H1 (cell line): Measurements from ENCODE around the gene LAMA3. TPM values are rescaled to one million over a fixed set of nuclear protein-coding genes. Genes with fewer than 3 reads are reported as not detected.

Source experiments
- CTCF ChIA-PET: fragments of 300-600 bp; sonication (Branson Sonifier 250); formaldehyde crosslinking; loops from one replicate; lab custom pipeline; 2021; ENCODE audit not compliant: partially characterized antibody; lab: Charles Lee
- POLR2A ChIA-PET: fragments of 300-600 bp; sonication (Branson Sonifier 250); formaldehyde crosslinking; loops from one replicate; lab custom pipeline; 2021; ENCODE audit warnings: inconsistent platforms; ENCODE audit not compliant: partially characterized antibody; lab: Charles Lee
- DNase-seq, 2 experiments: peaks; one replicate each; pipeline versions ENCODE4 v3.0.0 to v3.0.0-alpha.2; 2010 to 2022; ENCODE audit warnings: low spot score in 2 of 2, low read depth in 1 of 2, mixed read lengths in 1 of 2
- FAIRE-seq: peaks from 2 replicates; lab custom pipeline; 2011; peaks lifted over from hg19 to GRCh38; lab: Jason Lieb, UNC
- H2AFZ ChIP-seq: 2 replicates; pipeline ENCODE4 v1.8.1; 2012; ENCODE audit warnings: low read length, inconsistent platforms
- H2AK5ac ChIP-seq: 2 replicates; pipeline ENCODE4 v1.6.1; 2013; ENCODE audit warnings: low read depth, low read length
- H2BK120ac ChIP-seq: replicated peaks from 2 replicates; pipeline ENCODE3; 2013; ENCODE audit warnings: low read depth, low read length, inconsistent platforms
- H2BK12ac ChIP-seq: 2 replicates; pipeline ENCODE4 v1.6.1; 2013; ENCODE audit warnings: low read depth, low read length
- H2BK15ac ChIP-seq: 2 replicates; pipeline ENCODE4 v1.6.1; 2013; ENCODE audit warnings: low read length
- H2BK20ac ChIP-seq: 2 replicates; pipeline ENCODE4 v1.6.1; 2013; ENCODE audit warnings: low read length
- H2BK5ac ChIP-seq: 2 replicates; pipeline ENCODE4 v1.6.1; 2013; ENCODE audit warnings: low read depth, low read length
- H3K14ac ChIP-seq: 2 replicates; pipeline ENCODE4 v1.6.1; 2013; ENCODE audit warnings: inconsistent platforms; ENCODE audit not compliant: insufficient read length
- H3K18ac ChIP-seq: 2 replicates; pipeline ENCODE4 v1.6.1; 2013; ENCODE audit warnings: low read length; ENCODE audit errors: extremely low read depth
- H3K23ac ChIP-seq: 2 replicates; pipeline ENCODE4 v1.6.1; 2013; ENCODE audit warnings: inconsistent platforms; ENCODE audit not compliant: insufficient read length
- H3K23me2 ChIP-seq: 2 replicates; pipeline ENCODE4 v1.6.1; 2013; ENCODE audit warnings: low read depth, low read length
- H3K27ac ChIP-seq: 2 replicates; pipeline ENCODE4 v1.6.1; 2011; ENCODE audit warnings: low read depth, low read length, inconsistent platforms
- H3K27me3 ChIP-seq, 4 experiments: replicated peaks in 1 of 4; 1 replicate in 1 of 4; 2 replicates in 3 of 4; pipeline versions ENCODE4 v1.6.1 to v1.8.1; 2011 to 2013; ENCODE audit warnings: low read length in 3 of 4, mild to moderate bottlenecking in 3 of 4, inconsistent platforms in 2 of 4, mixed read lengths in 2 of 4, moderate library complexity in 1 of 4; ENCODE audit not compliant: control insufficient read depth in 3 of 4, insufficient read depth in 3 of 4; ENCODE audit errors: extremely low read depth in 1 of 4
- H3K36me3 ChIP-seq, 4 experiments: 2 replicates each; pipeline versions ENCODE4 v1.6.1 to v1.8.1; 2011 to 2013; ENCODE audit warnings: mild to moderate bottlenecking in 4 of 4, low read length in 3 of 4, moderate library complexity in 2 of 4, control low read depth in 1 of 4, inconsistent platforms in 1 of 4; ENCODE audit not compliant: insufficient read depth in 4 of 4, control insufficient read depth in 2 of 4
- H3K4ac ChIP-seq: replicated peaks from 2 replicates; pipeline ENCODE3; 2013; ENCODE audit warnings: low read length, low read depth, mixed read lengths, inconsistent platforms; ENCODE audit not compliant: insufficient read length
- H3K4me1 ChIP-seq, 4 experiments: replicated peaks in 1 of 4; 1 replicate in 1 of 4; 2 replicates in 3 of 4; pipeline versions ENCODE4 v1.6.1 to v1.8.1; 2011 to 2013; ENCODE audit warnings: low read length in 3 of 4, inconsistent platforms in 2 of 4, mixed read lengths in 1 of 4; ENCODE audit not compliant: insufficient read depth in 4 of 4, control insufficient read depth in 3 of 4
- H3K4me2 ChIP-seq, 2 experiments: 2 replicates each; pipeline versions ENCODE4 v1.6.1 to v1.8.1; 2011 to 2013; ENCODE audit warnings: low read depth in 2 of 2, low read length in 2 of 2, control low read depth in 1 of 2, inconsistent platforms in 1 of 2, mild to moderate bottlenecking in 1 of 2; ENCODE audit not compliant: insufficient read depth in 1 of 2
- H3K4me3 ChIP-seq, 4 experiments: fragments of 200-600, 300-600 bp in 1 of 4; sonication (generic), shearing (Covaris generic), sonication (Bioruptor Twin) in 1 of 4; 2 replicates each; pipeline versions ENCODE4 v1.5.1 to v1.8.1; 2011 to 2016; ENCODE audit warnings: low read length in 4 of 4, low read depth in 3 of 4, control low read depth in 2 of 4, inconsistent platforms in 2 of 4, mild to moderate bottlenecking in 2 of 4, mixed read lengths in 1 of 4, moderate library complexity in 1 of 4; ENCODE audit not compliant: insufficient read depth in 2 of 4; ENCODE audit errors: extremely low read depth in 1 of 4
- H3K56ac ChIP-seq: replicated peaks from 2 replicates; pipeline ENCODE3; 2013; ENCODE audit warnings: low read depth, mild to moderate bottlenecking, mixed read lengths, low read length, inconsistent platforms; ENCODE audit not compliant: insufficient read length
- H3K79me1 ChIP-seq: 2 replicates; pipeline ENCODE4 v1.6.1; 2013; ENCODE audit warnings: low read depth, low read length, control low read depth
- H3K79me2 ChIP-seq, 2 experiments: 2 replicates each; pipeline versions ENCODE4 v1.6.1 to v1.8.1; 2012 to 2013; ENCODE audit warnings: low read length in 2 of 2, mild to moderate bottlenecking in 2 of 2, inconsistent platforms in 1 of 2; ENCODE audit not compliant: insufficient read depth in 2 of 2, control insufficient read depth in 1 of 2
- H3K9ac ChIP-seq, 4 experiments: replicated peaks in 1 of 4; 1 replicate in 1 of 4; 2 replicates in 3 of 4; pipeline versions ENCODE4 v1.6.1 to v1.8.1; 2011 to 2013; ENCODE audit warnings: low read depth in 3 of 4, low read length in 3 of 4, control low read depth in 2 of 4, mild to moderate bottlenecking in 2 of 4, moderate library complexity in 2 of 4, inconsistent platforms in 1 of 4; ENCODE audit errors: extremely low read depth in 1 of 4
- H3K9me3 ChIP-seq, 2 experiments: 2 replicates each; pipeline versions ENCODE4 v1.6.1 to v1.8.1; 2012 to 2013; ENCODE audit warnings: mild to moderate bottlenecking in 2 of 2, moderate library complexity in 2 of 2, control low read depth in 1 of 2, inconsistent platforms in 1 of 2, low read depth in 1 of 2, low read length in 1 of 2, mixed read lengths in 1 of 2; ENCODE audit not compliant: insufficient read depth in 2 of 2
- H4K20me1 ChIP-seq, 2 experiments: replicated peaks in 1 of 2; 2 replicates each; pipeline versions ENCODE3 to v1.8.1; 2011 to 2013; ENCODE audit warnings: inconsistent platforms in 2 of 2, low read length in 2 of 2, mild to moderate bottlenecking in 1 of 2; ENCODE audit not compliant: insufficient read depth in 2 of 2, control insufficient read depth in 1 of 2
- H4K5ac ChIP-seq: 2 replicates; pipeline ENCODE4 v1.6.1; 2013; ENCODE audit warnings: low read length, low read depth, mixed read lengths, inconsistent platforms; ENCODE audit not compliant: insufficient read length
- H4K8ac ChIP-seq: 2 replicates; pipeline ENCODE4 v1.8.0; 2013; ENCODE audit warnings: mild to moderate bottlenecking, moderate library complexity, low read length, inconsistent platforms; ENCODE audit not compliant: insufficient read depth; ENCODE audit errors: extremely low read depth
- H4K91ac ChIP-seq: replicated peaks from 2 replicates; pipeline ENCODE3; 2013; ENCODE audit warnings: low read length, mixed read lengths, inconsistent platforms; ENCODE audit not compliant: insufficient read length
- ASH2L ChIP-seq: fragments of 200-600, 300-600 bp; sonication (generic); IDR thresholded peaks from one replicate; pipeline ENCODE4 v1.7.1; 2017; ENCODE audit warnings: low read length
- BCL11A ChIP-seq, 2 experiments: IDR thresholded peaks; one replicate each; pipeline ENCODE4 v1.6.1; 2011; ENCODE audit warnings: low read depth in 2 of 2, low read length in 2 of 2, mild to moderate bottlenecking in 2 of 2
- CREB1 ChIP-seq: IDR thresholded peaks from 2 replicates; pipeline ENCODE4 v1.6.1; 2012; ENCODE audit warnings: inconsistent platforms
- KDM4A ChIP-seq: IDR thresholded peaks from one replicate; pipeline ENCODE4 v1.7.1; 2012; ENCODE audit warnings: low read depth, mild to moderate bottlenecking, moderate library complexity, low read length, inconsistent platforms; ENCODE audit not compliant: severe bottlenecking
- NRF1 ChIP-seq: IDR thresholded peaks from 2 replicates; pipeline ENCODE4 v1.6.1; 2011; ENCODE audit warnings: mild to moderate bottlenecking, low read depth, low read length, improper control_type of control experiment
- PHF8 ChIP-seq: fragments of 200-600 bp; sonication (generic); conservative IDR thresholded peaks from 2 replicates; pipeline ENCODE4 v1.7.1; 2012; ENCODE audit warnings: low read depth, mild to moderate bottlenecking, inconsistent platforms, low read length, moderate library complexity
- RAD21 ChIP-seq, 2 experiments: IDR thresholded peaks in 1 of 2; conservative IDR thresholded peaks in 1 of 2; 2 replicates each; pipeline ENCODE4 v1.6.1; 2011; ENCODE audit warnings: low read depth in 2 of 2, low read length in 2 of 2, improper control_type of control experiment in 1 of 2, inconsistent platforms in 1 of 2, mild to moderate bottlenecking in 1 of 2, moderate library complexity in 1 of 2
- SRF ChIP-seq: IDR thresholded peaks from 2 replicates; pipeline ENCODE4 v1.6.1; 2011; ENCODE audit warnings: mild to moderate bottlenecking, low read depth, low read length, moderate library complexity
- TAF1 ChIP-seq: IDR thresholded peaks from 2 replicates; pipeline ENCODE4 v1.6.1; 2011; ENCODE audit warnings: mild to moderate bottlenecking, low read depth, low read length
- TCF12 ChIP-seq: IDR thresholded peaks from 2 replicates; pipeline ENCODE4 v1.6.1; 2011; ENCODE audit warnings: low read depth, mild to moderate bottlenecking, low read length
- WGBS, 2 experiments: shearing (Covaris generic) in 1 of 2; methylation state at CpG; one replicate each; pipeline versions ENCODE4 v1.1.6 to v1.1.7; 2013 to 2015; ENCODE audit warnings: low lambda C conversion rate in 2 of 2, mixed read lengths in 2 of 2, inconsistent platforms in 1 of 2, low coverage in 1 of 2, missing lambda C conversion rate in 1 of 2; ENCODE audit not compliant: insufficient replicate concordance in 2 of 2, insufficient coverage in 1 of 2, insufficient read length in 1 of 2; ENCODE audit errors: extremely low coverage in 1 of 2, missing lambda C conversion rate in 1 of 2; 5-methylcytosine and 5-hydroxymethylcytosine counted together
- polyA plus RNA-seq, 7 experiments: library from polyadenylated mRNA; depleted of rRNA in 3 of 7; stranded (reverse) in 5 of 7; unstranded in 2 of 7; fragments of >200 nt in 5 of 7; fragments of 200-250 nt in 2 of 7; gene quantifications; 1 replicate in 5 of 7; 2 replicates in 1 of 7; 4 replicates in 1 of 7; pipeline versions ENCODE4 v1.2.1 to v1.2.3, GENCODE V29; 2011 to 2013; ENCODE audit warnings: missing spikeins in 2 of 7, mixed read lengths in 2 of 7
- total RNA-seq: library from RNA; stranded (reverse); fragmentation: NEBNext Ultra II Directional; extraction: Animal tissue kit (Norgen Biotek cat#: 25700); gene quantifications from 2 replicates; pipeline ENCODE4 v1.2.1, GENCODE V29; 2021

The LAMA3 gene
- total and polyA plus RNA-seq, 2 of the 8 experiments (the other 6 are each of a cell fraction or from before 2014, with no cell fraction given): 0.76 to 5.0 TPM

- Histone ChIP-seq H2BK15ac (no peak overlapping the region), H3K23me2 (no peaks in the 10 kb centered on the region), H4K20me1 (no peaks in the 10 kb centered on the region), H3K4me1 (no peaks in the 10 kb centered on the region)
- no peak for TF ChIP-seq CREB1
- no peak for TF ChIP-seq BCL11A (IDR thresholded peaks at IDR 0.05; ENCODE audit: low read depth in 2 of 2, low read length in 2 of 2)
- no peak for TF ChIP-seq KDM4A
- TF ChIP-seq RAD21 (IDR thresholded peaks at IDR 0.05 in 1 of 2, conservative IDR thresholded peaks at IDR 0.05 in 1 of 2; ENCODE audit: low read depth in 2 of 2, low read length in 2 of 2): no peak
- no peak for TF ChIP-seq SRF
- no peak for TF ChIP-seq NRF1
- no peak for TF ChIP-seq TAF1
- TF ChIP-seq TCF12: no peak
- TF ChIP-seq PHF8: no peak
- TF ChIP-seq ASH2L: no peak
- TF ChIP-seq, all 59 proteins: peak for 0
- H3K4ac ChIP-seq: no peak overlapping the region
- no peak overlapping the region for H3K4me2 ChIP-seq
- no peak overlapping the region for H2AK5ac ChIP-seq
- FAIRE-seq (no peak), DNase-seq (no peak)
- no peaks in the 10 kb centered on the region for H3K27me3 ChIP-seq
- H2BK12ac ChIP-seq: no peak overlapping the region
- H4K91ac ChIP-seq: no peak overlapping the region
- no peak overlapping the region for H3K27ac ChIP-seq
- H3K36me3 ChIP-seq: no peaks in the 10 kb centered on the region
- H3K9ac ChIP-seq: no peak overlapping the region
- no peak overlapping the region for H2BK20ac ChIP-seq
- H3K9me3 ChIP-seq: no peaks in the 10 kb centered on the region
- no peak overlapping the region for H3K4me3 ChIP-seq
- 92% methylated on average over 5 of the region's 5 CpGs; no CpG with 5 or more reads in 1 of the 2 experiments for WGBS, 2 experiments
- H4K8ac ChIP-seq: no peak overlapping the region
- no peaks in the 10 kb centered on the region for H3K79me2 ChIP-seq
- no peak overlapping the region for H3K18ac ChIP-seq
- no peak overlapping the region for H2BK5ac ChIP-seq
- H3K79me1 ChIP-seq: no peaks in the 10 kb centered on the region
- H4K5ac ChIP-seq: no peak overlapping the region
- H3K14ac ChIP-seq: no peak overlapping the region
- no peak overlapping the region for H2BK120ac ChIP-seq
- H2AFZ ChIP-seq: no peak overlapping the region
- CTCF ChIA-PET: interaction anchor here (1.6 to 3.0 kb wide), 2 partner anchors 16 to 26 kb away, joined by 4 to 14 read pairs; no protein-coding TSS in a partner anchor
- POLR2A ChIA-PET: no interaction called here
- no peak overlapping the region for H3K56ac ChIP-seq
- no peak overlapping the region for H3K23ac ChIP-seq
Observed at GRCh38 chr18:23893653-23894052, 204.4 kb downstream of the LAMA3 start.
